GM18511 (cell line): ENCODE results near the gene CCL18.
"Not testable (repeated sequence)": the region's sequence is repeated elsewhere in the genome, so short reads cannot be mapped to it uniquely, and the experiment has no call there.

ENCODE experiments used
- ATAC-seq: cut with Tn5 transposase; IDR thresholded peaks from one replicate; pipeline ENCODE4 v1.9.1; 2021; ENCODE audit warnings: mild to moderate bottlenecking, moderate library complexity; ENCODE audit not compliant: unreplicated experiment

The CCL18 gene, protein sequence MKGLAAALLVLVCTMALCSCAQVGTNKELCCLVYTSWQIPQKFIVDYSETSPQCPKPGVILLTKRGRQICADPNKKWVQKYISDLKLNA

DNA sequence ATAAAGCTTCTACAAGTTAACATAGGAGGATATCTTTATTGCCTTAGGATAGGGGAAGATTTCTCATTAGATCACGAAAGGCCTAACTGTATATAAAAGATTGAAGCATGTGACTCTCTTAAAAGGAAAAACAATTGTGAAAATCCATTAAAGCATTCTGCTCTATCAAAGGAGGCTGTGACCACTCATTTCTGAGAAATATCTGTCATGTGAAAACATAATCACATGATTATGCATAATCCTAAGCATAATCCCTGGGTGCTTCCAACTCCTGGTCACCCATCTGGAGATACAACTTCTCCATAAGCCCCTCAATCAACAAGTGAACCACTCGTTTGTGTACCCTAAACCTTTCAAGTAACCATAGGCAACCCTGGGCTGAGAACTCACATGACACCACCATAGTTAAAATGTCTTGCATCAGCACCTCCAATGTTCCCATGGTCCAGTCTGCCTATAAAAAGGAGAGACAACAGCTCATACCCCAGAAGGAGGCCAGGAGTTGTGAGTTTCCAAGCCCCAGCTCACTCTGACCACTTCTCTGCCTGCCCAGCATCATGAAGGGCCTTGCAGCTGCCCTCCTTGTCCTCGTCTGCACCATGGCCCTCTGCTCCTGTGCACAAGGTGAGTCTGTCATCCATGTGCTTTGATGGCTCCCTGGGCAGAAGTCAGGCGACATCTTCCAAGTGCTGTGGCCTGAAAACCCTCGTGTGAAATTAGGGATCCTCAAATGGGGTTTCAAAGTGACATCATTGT, at the start of gene CCL18:
Gene CCL18, plus strand, starts transcription at position 487 of the 756 bp plus-strand sequence. Its CDS starts 71 bp downstream, at position 558.
- ATAC-seq, result no peak

DNA sequence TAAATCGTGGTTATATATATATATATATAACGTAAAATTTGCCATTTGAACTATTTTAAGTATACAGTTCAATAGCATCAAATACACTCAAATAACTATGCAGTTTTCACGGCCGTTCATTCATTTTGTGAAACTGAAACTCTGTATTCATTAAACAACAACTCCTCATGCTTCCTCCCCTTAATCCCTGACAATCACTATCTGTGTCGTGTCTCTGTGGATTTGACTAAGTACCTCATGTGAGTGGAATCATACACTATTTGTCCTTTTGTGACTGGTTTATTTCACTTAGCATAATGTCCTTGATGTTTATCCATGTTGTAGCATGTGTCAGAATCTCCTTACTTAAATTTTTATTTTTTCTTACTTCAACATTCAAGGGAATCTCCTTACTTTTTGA, 49.1 kb upstream of the CCL18 start:
- no peak for ATAC-seq

DNA sequence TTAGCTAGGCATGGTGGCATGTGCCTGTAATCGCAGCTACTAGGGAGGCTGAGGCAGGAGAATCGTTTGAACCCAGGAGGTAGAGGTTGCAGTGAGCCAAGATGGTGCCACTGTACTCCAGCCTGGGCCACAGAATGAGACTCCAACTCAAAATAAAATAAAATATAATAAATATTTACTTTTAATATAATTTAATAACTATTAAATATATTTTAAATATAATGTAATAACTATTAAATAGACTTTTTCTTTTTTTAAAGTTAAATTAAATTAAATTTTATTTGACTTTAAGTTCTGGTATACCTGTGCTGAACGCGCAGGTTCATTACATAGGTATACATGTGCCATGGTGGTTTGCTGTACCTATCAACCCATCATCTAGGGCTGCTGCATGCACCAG, 48.2 kb upstream of the CCL18 start:
- ATAC-seq, result not testable (repeated sequence)

DNA sequence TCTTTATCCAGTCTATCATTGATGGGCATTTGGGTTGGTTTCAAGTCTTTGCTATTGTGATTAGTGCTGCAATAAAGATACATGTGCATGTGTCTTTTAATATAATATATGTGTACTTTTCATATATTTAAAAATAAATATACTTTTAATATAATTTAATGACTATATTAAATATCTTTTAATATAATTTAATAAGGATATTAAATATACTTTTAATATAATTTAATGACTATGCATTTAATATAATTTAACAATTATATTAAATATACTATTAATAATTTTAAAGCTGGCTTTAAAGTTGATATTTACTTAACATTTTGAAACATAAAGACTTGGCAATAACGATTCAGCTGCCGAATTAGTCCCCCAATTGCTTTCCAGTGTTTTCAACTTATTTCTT, 47.5 kb upstream of the CCL18 start:
- no peak for ATAC-seq

DNA sequence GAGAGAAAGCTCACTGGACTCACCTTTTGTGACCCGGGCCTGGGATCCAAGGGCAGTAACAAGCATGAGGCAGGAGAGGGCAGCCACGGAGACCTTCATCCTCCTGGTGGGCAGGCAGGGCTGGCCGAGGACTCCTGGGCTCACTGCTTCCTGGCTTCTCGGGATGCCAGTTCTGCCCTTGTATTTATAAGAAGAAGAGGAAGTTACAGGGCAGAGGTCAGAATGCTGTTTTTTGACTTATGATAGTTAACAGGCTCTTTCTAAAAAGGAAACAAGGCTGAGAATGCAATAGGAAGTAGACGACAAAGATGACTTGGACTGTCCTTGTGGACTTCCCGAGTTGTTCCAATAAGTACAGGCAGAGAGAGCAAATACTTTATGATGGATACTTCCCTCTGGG, 46.3 kb upstream of the CCL18 start, which contains the start of gene CCL23:
Gene CCL23, minus strand, starts transcription at position 174 of the 400 bp plus-strand sequence. Its CDS starts 75 bp downstream, at position 99.
- no peak for ATAC-seq

DNA sequence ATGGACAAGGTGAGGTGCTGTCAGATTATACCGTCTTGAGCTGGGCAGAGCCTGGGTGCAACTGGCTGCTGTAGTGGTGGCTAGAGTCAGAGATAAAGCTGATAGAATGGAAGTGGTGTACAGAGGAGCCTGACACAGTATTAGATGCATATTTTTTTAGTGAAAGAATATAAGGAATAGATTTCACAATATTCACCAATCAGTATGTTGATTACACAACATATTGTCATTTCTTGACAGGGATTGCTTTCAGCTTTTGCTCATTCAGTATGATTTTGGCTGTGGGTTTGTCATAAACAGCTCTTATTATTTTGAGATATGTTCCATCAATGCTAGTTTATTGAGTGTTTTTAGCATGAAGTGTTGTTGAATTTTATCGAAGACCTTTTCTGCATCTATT, 44.6 kb upstream of the CCL18 start:
- no peak for ATAC-seq

DNA sequence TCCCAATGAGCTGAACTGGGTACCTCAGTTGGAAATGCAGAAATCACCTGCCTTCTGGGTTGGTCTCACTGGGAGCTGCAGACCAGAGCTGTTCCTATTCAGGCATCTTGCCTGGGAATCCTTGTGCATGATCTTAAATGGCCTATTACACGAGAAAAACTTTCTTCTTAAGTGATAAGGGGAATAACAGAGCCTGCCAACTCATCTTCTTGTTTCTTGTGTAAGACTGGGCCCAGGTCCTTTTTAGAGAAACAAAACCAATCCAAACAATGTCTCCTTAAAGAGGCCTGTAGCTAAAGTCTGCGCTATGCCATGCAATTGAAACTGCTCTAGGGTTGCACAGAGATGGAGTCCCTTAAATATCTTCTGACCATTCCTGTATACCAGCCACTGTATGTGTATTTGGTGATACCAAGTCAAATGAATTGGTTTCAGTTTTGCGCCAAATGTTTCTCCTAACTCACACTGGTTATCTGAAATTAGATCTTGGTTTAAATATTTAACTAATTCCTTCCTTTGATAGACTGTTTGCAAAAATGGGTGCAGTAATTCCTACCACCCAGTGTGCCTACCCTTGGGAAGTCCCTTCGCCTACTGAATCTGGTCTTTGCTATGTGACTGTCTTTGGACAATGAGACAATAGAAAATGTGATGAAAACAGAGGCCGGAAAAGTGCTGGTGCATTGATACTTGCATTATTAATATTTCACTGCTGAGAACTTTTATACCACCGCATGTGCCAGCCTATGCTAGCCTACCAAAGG, 39.8 kb upstream of the CCL18 start:
- ATAC-seq, result no peak

DNA sequence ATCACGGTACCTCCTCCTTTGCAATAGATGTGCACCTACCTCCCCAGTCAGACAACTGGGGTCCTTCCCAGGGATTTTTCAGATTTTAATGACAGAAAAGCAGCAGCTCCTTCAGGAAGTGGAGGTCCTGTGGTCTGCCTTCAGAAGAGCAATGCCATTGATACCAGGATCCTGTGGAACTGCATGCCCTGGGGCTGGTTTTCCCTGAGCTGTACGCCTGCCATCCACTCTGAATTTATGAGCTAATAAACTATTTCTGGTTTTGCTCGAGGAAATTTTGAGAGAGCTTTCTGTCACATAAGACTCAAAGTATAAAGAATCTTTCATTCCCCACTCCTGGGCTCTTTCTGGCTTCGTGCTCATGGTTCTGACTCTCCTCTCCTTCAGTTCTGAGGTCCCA, 36.3 kb upstream of the CCL18 start:
- ATAC-seq, result no peak

DNA sequence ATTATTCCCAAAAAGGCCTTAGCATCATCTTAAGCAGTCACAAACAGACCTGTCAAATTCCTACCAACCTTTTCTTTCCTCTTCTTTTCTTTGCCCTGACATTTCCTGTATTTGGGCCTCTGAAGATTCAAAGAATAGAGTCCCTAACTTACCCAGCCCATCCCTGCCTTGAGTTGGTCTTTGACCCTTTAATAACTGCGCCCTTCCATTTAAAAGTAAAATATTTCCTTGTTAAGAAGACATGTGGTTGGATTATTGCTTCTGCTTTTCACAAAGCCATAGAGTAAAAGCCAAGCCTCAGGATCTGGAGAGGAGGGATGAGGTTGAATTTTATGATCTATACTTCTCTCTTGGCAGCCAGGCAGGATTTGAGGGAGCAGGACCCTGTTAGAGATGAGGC, 33.1 kb upstream of the CCL18 start:
- ATAC-seq, result no peak

DNA sequence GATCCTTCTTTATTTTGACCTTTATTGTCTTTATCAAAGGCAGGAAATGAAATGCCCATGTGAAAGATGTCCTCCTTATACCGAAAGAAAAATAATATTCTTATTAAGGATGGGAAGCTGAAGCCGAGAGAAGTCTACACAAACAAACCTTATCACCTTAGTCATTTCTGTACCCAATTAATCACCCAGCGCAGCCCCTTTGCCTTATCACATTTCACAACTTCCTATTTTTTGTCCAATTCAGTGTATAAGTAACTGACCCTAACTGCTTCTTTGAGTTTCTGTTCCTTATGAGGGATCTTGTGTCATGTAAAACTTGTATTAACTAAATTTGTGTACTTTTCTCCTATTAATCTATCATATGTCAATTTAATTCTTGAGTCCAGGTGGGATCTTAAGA, 29.9 kb upstream of the CCL18 start:
- ATAC-seq, result no peak

DNA sequence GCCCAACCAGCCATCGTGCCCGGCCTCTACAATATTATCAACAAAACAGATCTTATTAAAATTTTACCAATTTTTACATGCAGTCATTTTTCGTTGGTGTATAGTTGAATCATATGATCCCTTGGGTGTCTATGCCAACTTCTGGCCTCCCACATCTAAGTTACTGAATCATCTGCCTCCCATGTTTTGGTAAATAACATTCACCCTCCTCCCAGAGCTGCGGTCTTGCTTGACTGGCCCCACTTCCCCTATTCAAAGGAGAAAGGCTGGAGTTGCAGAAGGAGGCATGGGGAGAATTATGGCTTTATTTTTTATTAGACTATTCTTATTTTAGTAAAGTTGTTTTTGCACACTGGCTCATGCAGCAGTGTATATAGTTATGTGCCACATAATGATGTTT, 27.8 kb upstream of the CCL18 start:
- no peak for ATAC-seq

DNA sequence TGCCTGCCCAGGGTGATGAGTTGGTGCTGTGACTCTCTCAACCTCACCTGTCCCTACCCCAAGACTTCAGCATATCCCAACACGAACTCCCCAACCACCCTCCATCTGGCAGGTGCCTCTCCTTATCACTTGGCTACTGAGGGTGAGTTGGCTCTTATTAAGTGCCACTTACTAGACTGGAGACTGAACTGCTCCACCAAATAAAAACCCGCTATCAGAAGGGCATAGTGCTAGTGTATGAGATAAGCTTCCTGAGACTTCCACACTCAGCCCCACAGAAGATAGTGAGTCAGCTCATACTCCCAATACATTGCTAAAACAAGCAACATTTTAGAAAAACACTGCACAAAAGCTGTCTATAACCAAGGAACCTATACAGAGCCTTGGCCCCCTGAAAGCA, 16.0 kb upstream of the CCL18 start:
- no peak for ATAC-seq

DNA sequence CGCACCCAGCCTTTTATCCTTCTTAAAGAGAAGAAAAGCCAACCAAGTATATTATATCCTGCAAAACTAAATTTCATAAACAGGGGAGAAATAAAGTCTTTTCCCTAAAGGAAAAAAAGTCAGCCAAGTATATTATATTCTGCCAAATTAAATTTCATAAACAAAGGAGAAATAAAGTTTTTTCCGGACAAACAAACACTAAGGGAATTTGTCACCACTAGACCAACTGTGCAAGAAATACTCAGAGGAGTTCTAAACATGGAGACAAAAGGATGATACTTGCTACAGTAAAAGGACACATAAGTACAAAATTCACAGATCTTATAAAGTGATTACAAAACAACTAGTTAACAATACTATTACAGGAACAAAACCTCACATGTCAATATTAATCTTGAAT, 14.4 kb upstream of the CCL18 start:
- no peak for ATAC-seq

DNA sequence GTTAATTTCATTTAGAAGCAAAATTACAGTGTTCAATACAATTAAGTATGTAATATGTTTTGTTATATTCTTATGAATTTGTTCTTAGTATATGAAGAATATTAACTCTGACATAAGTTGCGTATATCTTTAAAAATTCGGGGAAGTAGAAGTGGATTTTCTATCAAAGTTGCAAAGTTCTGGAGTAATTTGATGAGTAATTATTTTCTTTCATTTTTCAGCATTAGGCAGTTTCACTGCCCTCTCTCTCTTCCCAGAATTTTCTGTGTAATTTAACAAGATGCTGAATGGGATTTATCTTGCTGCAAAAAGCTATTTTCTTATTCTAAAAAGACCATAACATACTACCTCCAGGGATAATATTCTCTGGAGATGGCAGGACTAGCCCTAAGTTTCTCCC, 8.9 kb upstream of the CCL18 start:
- ATAC-seq, result no peak

DNA sequence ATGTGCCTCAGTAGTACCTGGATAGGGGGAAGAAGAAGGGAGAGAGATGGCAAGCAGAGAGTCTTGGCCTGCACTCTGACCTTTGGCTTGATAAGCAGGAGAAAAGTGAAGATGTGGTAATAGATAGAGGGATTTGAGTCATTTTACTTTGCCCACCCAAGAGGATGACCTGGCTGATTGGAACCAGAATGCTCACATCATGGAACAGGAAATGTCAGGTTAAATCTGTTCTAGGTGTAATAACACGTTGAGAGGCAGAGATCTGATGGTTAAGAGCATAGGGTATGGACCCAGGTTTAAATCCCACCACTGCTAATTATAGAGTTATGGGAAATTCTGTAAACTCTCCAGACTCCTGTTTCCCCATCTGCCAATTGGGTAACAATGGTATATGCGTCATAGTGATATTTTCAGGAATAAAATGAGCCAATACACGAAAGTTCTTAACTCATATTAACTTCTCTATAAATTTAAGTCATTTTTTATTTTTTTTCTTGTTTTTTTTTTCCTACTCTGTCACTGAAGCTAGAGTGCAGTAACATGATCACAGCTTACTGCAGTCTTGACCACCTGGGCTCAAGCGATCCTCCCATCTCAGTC, 8.1 kb upstream of the CCL18 start:
- no peak for ATAC-seq

DNA sequence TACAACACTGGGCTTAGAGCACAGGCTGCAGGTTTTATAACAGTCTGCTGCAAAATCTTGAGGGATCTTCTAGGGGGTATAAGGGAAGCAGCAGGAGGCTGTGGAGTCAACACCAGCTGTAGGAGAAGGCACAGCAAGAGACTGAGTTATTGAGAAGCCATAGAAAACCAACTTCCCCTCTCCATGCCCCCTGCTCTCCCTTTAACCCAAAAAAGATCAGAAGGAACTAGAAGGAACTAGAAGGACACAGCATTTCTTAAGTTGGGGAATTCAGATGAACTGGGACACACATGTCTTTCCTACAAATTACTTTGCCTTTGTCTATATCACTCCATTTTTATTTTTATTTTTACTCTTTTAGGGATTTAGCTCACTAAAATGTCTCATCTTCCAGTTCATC, 6.2 kb upstream of the CCL18 start:
- no peak for ATAC-seq

DNA sequence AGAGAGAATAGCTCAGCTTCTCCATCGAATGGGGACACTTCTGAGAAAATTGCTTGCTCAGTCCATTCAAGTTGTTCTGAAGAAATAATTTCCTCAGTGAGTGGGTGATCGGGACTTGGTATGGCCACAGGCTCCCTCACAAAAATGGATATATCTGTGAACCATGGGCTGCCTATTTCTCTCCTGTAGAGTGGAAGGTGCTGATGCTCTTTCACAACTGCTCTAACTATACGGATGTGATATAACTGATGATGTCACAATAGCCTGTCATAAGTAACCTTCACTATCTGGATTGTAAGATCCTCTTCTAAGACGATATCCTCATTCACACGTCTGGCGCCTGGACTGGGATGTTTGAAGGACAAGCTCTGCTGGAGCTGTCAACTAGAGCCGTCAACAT, 4.7 kb upstream of the CCL18 start:
- ATAC-seq, result no peak

DNA sequence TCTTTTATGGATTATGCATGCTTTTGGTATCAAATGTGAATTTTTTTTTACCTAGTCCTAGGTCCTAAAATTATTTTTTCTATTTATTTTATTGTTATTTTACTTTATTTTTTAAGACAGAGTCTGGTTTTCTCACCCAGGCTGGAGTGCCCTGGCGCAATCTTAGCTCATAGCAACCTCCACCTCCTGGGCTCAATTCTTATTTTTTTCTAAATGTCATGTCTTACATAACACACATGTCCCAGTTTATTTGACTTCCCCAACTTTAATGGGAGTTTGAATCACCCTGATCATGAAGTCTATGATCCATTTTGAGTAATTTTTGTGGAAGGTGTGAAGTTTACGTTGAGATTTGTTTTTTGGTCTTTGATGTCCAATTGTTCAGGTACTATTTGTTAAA, 3.3 kb upstream of the CCL18 start:
- no peak for ATAC-seq

DNA sequence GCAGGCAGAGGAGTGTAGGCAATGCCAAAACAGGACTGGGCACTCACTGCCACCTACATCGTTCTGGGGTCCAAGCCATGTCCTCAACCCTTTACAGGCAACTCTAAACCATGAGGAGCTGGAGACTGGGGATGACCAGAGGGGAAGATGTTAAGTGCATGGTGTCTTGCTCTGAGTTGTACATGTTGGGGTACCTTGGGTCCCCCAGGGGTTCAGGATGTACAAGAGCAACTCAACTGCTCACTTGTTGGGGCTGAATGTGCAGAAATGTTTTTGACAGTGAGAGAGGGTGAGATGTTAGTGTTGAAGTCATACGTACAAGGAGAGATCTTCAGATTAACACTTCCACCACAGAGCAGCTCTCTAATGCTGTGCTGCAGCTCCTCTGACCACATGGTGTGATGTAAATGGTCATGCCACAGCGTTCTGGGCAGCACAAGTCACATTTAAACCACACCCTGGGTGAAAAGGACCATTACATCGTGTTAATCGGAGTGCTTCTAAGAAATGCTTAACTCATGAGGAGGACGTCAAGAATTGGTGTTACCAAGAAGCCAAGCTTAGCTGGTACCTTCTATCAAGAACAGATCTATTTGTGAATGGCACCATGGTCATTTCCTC, 2.4 kb downstream of the CCL18 start:
- ATAC-seq, result no peak

DNA sequence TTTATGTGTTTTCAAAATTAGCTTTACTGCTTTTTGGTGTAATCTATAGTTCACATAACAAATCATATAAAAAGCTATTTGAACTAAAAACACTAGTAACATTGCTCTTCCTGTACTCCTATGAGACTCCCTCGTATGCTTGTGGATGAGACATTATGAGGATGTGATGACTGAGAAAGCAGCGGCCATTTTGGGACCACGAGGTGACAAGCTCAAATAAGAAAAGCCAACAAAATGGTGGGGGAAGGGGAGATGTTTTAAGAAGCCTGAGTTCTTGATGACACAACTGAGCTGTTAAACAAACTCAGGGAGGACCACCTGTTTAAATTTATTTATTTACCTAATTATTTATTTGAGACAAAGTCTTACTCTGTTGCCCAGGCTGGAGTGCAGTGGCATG, 4.5 kb downstream of the CCL18 start:
- ATAC-seq, result no peak

DNA sequence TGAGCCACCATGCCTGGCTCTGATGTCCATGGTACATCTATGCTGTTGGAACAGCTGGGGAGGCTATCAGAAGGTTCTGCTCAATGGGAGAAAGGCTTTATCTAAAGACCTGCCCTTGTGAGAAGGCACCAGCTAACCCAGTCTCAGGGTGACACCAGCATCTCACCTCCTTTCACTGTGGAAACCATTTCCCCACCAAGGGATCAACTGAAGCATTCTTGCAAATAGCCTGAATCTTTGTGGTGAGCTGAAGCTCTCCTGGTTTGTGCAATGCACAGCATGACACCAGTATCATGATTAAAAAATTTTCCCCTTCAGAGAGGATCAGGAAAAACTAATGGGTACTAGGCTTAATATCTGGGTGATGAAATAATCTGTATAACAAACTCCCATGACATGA, 5.1 kb downstream of the CCL18 start:
- ATAC-seq, result no peak
